ENCODE data around the gene MIP.

- TF ChIP-seq CTCF (IDR thresholded peaks at IDR 0.05): no peak
- no peak for TF ChIP-seq POLR2A (IDR thresholded peaks at IDR 0.05)
These were observed 25.2 kb upstream of the MIP start for GRCh38 chr12:56479625-56480024.

Data from vagina (tissue), 2 donors.